HG03280 (cell line): ENCODE data around the gene TUBB.

Experiments used
- ATAC-seq: cut with Tn5 transposase; IDR thresholded peaks from one replicate; pipeline ENCODE4 v1.9.1; 2021; ENCODE audit warnings: mild to moderate bottlenecking, moderate library complexity; ENCODE audit not compliant: unreplicated experiment

TUBB gene

DNA sequence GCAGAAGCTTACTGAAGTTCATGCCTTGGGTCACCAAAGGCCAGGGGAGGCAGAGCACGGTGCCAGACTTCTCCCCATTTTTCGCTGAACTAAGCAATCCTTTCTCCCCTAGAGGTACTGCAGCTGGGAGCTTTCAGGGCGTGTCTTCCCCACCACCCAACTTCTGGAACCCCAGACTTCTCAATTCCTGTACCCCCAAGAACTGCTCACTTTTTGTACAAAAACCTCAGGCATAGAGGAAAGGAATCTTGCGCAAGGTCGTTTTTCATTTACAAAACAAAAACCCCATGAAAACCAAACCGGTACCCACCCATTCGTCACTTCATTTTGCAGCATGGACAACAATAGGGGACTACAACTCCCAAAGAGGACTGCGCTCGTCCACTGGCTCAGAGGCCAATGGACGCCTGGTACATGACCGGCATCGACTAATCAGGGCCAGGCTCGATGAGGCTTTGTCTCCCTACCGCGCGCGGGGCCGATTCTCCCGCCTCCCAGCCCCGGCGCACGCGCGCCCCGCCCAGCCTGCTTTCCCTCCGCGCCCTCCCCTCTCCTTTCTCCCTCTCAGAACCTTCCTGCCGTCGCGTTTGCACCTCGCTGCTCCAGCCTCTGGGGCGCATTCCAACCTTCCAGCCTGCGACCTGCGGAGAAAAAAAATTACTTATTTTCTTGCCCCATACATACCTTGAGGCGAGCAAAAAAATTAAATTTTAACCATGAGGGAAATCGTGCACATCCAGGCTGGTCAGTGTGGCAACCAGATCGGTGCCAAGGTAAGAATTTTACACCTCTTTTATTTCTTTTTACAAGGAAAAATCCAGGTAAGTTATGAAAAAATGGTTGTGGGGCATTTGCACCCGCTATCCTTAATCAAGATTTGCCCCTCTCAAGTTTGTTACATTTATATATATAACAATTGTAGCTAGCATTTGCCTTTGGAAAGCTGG is at the start of gene TUBB:
TUBB (plus strand) TSS at position 562 of the 947 bp plus-strand sequence; CDS start at position 717, 155 bp downstream.
- peak; percentile 40 for ATAC-seq

DNA sequence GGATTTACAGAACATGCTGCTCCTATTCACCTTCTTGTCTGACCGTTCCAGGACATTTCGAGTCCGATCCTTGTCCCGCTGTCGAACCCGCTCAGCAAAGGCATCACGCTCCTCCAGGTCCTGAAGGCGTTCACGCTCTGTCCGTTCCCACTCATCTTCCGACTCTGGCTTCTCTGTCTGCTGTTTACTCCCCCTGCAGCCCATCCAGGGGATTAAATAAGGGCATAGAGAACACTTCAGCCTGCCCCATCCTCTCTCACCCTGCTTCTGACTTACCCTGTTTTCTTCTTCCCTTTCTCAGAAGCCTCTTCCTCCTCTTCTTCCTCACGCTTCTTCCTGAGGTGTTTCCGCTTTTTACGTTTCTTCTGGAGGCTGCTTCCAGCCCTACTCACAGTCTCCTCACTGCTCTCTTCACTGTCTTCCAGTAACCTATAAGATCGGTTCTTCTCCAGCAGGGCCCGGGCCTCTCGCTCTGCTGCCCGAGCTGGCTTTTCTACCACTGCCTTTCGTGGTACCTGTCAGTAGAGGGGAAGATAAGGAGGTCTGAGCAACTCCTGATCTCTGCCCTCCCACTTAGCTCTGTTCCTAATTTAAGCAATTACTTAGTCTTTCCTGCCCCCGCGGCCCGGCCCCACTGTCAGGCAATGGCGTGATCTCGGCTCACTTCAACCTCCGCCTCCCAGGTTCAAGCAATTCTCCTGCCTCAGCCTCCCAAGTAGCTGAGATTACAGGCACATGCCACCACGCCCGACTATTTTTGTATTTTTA is 49.2 kb upstream of the TUBB start:
- no peak for ATAC-seq

DNA sequence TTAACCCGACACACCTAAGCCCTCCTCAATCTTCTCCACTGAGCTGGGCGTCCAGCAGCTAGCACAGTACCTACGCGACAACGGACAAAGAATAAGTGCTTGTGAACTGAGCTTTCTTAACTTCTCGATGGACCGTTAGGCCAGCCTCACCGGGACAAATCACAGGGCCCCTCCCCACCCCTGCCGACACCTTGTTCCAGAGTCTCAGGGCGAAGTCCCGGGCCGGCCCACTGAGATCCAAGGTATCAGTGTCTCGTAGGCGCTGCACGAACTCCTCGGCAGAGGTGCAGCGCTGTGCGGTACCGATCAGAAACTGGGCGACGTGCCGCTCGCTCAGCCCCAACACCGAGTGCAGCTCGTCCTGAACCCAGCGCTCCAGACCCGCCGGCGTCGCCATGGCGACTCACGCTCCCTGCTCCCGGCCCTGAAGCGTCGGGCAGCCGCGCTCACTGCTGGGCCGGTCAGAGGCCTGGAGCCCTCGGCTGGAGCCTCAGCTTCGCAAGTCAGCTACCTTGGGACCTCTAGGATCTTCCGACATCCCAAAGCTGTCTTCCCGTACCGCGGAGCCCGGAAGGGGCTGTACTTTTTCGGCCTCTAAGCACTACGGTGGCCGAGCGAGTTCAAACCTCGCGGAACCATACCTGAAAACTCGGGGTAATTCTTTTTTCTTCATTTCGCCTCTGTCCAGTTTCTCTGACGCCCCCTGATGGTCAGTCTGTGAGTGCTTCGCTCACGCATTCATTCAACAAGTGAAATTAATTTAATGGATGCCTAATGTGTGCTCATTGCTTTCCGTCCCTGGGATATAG is 47.5 kb upstream of the TUBB start, which contains the start of gene DHX16:
DHX16 (minus strand) TSS at position 562 of the 809 bp plus-strand sequence; CDS start at position 397, 165 bp downstream.
- peak; percentile 76 for ATAC-seq

DNA sequence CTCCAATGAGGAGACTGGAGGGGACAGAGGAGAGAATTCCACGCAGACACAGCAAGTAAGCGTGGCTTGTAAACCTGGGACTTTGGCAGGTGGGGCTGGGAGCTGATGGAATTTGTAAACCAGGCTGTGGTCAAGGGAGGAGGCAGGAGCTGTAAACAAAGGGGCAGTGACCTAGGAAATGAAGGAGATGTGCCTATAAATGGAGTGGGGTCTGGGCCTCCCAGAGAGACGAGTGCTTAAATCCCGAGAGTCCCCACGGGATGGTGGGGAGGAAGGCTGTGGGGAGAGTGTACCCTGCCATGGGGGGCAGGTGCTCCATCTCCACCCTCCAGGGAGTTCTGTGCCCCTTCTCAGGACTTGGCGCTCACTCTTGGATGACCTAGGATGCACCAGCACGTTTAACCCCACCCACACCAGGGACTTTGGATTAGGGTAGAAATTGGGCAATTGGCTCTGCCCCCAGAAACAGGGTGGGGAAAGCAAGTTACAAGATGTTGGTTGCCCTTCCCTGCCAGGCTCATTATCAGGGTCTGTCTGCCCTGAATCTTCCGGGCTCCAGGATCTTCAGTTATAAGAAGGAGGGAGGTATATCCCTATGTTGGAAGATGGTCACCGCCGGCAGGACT is 43.4 kb upstream of the TUBB start:
- no peak for ATAC-seq

DNA sequence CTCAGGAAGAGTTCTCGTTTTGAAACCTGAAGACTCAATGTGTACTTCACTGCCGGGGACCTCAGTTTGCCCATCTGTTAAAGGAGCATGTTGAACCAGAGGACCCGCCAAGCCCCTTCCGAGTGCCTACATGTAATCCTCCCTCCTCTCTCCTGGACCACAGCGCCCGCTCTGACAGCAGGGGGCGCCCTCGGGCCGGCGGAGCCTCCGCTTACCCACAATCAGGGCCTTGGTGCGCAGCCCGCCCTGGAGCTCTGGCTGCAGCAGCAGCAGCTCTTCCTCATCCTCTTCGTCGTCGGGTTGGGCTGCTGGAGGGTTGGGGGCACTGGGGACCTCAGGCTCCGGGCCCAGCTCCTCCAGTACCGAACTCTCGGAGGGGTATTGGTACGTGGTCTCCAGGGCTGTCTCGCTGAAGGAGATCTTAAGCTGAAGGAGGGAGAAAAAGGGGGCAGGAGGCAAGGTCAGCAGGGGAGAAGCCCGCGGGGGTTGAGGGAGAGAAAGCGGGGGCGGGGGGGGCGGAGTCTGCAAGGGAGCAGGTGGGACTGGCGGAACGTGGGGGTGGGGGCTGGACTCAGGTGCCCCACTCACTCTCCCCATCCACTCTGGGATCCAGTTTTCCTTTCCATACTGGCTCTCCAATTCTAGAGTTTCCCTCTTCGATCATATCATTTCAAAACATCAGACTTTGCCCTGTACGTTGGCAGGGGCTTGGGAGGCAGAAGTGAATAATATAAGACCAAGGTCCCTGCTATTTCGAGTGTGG is 41.0 kb upstream of the TUBB start:
- ATAC-seq, result peak; percentile 51

DNA sequence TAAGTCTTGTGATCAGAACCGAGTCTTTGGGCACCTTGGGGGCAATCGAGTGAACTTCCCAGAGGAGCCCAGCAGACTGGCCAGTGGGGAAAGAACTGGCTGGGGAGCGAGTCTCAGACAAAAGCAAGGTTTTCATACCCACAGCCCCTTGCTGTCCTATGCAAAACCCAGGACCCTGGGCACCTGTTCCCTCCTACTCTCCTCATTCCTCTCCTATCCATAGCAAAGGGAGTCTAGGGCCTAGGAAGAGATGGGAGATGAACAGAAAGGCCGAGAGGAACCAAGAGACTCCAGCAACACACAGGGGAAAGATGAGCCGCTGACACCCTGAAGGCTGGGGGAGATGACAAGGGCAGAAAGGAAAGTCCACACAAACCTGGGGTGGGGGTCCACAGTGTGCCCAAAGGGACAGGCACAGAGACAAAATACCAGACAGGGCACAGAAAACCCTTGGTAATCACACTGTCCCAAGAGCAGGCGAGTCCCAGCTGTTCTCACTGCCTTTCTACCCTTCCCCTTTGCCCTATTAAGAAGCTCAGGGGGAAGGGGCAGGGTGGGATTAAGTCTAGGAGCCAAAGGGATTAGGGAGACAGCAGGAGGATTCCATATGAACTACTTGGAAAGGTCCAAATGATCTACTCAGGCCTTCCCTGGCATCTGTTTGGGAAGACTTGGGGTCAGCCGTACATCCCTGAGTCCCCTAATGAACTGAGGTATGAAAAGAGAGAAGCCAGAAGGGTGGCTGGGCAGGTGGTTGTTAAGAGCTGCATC is 40.2 kb upstream of the TUBB start:
- ATAC-seq, result no peak

DNA sequence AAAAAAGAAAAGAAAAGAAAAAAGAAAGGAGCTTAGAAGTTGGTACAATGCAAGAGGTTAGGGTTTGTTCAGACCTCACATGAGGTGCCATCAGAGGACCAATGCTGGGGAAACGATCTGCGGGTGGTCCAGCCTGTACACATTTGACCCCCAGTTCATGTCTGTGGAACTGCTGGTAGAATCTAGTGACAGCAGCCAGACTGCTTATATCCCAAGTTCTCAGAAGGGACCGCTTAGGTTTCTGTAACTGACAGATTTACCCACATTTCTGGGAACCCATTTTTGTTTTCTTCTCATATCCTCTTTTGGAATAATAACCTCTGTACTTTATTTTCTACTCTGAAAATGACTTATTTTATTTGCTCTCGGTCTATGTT is 38.4 kb upstream of the TUBB start:
- no peak for ATAC-seq

DNA sequence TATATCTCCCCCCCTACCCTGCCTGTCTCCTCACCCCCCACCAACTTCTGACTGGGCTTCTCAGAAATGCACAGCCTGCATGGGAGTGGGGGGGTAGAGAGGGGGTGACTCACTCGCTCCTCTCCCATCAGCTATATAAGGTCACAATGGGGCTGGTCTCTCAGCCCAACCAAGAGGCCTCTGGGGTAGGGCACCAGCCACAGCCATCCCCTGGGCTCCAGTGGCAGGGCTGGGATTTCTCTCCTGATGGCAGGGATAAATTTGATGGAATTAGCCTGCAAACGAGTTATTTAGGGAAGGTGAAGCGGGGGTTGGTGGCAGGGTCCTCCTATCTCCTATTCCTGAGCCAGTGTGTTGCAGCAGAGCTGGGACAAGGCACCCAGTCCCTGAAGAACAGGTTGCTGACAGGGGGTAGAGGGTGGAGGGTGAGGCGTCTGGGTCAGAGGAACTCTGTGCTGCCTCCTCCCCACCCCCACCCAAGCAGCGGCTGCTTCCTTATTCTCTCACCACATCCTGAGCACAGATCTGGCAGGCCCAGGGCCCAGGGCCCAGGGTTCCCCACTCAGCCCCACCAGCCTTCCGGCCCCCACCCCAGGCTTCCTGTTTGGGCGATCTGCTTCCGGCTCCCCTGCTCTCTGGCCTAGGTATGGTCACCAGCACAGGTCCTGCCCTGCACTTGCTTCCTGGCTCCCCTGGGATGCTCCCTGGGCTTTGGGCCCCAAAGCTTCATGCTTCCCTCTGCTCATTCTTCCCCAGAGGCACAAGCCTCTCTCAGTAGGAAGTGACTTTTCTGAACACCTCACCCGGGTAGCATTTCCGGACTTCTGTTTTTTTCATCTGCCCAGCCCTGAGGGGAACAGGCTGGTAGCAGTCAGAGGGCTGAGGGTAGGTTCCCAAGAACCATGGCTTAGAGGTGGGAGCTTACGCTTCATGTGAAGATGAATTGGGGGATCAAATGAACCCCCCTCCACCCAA is 37.7 kb upstream of the TUBB start:
- peak; percentile 51 for ATAC-seq

DNA sequence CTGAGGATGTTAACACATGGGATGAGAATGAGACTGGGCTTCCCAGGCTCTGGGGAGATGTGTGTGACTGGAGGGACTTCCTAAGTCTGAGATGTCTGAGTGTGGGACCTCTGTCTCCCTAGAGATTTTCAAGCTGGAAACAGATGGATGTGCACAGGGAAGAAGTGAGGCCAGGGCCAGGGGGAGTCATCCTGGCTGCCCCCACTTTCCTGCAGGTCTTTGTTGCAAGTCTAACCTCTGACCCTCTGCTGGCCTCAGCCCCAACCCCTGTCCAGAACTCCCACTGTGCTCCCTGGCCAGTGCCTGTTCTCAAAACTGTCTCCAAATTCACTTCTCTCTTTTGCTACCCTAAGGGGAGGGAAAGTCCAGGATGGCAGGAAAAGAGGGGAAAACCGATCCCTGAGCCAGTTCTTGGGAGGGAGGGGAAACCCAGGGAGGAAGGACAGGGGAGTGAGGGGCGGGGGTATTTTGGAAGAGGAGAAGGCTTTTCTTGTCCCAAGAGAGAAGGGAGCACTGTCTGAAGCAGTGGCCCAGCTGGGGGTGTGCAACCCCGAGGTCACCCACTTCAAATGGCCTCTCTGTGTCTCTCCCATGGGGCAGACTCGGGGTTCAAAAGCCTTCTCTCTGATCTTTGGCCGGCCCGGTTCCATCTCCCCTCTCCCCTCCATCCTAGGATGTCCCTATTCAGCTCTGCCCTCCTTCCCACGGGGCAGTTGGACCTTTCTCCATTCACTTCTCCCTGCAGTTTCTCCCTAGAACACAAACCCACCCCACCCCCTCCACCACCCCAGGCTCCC is 36.8 kb upstream of the TUBB start:
- ATAC-seq, result no peak

DNA sequence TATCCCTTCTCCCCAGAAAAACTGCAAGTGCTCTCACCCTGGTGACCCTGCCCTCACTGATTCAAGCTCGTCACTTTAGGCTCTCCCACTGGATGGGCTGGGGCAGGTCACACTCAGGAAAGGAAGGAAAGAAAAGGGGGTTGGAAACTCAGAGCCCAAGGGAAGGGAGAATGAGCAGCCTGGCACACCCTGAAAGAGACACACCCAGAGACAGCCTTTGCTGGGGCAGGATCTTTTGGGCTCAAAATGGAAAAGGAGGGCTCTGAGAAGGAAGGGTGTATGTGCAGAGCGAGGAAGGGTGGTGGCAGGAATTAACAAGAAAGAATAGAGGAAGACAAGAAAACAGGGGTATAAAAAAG is 36.2 kb upstream of the TUBB start:
- ATAC-seq, result no peak

DNA sequence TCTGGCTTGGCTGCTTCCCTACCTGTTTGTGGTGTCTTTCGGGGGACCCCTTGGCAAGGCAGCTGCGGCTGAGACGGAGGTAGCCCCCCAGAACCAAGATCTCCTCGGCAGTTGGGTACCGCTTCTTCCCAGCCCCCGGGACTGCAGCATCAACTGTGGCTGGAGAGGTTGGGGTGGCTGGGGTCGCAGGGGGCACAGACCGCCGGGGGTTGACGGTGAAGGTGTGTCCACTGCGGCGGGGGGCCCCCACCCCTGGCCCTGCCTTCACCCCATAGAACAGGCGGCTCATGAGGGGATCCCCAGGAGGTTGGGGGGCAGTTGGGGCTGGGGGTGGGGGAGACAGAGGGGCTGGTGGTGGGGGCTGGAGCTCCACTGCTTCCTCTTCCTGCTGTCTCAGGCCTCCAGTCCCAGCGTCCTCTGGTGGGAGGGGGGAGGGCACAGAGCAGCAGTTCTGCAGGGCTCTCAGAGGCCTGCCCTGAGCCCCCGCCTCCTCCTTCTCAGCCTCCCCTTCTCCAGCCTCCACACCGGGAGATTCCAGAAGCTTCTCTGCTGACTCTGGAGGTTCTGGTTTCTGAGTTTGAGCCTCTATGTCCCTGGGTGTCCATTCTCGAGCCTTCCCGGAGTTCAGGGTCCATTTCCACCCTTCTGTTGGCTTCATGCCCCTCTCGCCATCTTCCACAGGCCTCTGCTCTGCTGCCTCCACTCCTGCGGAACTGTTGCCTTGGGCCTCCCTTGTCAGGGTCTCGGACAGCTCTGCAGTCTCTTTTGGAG is 35.6 kb upstream of the TUBB start:
- no peak for ATAC-seq

DNA sequence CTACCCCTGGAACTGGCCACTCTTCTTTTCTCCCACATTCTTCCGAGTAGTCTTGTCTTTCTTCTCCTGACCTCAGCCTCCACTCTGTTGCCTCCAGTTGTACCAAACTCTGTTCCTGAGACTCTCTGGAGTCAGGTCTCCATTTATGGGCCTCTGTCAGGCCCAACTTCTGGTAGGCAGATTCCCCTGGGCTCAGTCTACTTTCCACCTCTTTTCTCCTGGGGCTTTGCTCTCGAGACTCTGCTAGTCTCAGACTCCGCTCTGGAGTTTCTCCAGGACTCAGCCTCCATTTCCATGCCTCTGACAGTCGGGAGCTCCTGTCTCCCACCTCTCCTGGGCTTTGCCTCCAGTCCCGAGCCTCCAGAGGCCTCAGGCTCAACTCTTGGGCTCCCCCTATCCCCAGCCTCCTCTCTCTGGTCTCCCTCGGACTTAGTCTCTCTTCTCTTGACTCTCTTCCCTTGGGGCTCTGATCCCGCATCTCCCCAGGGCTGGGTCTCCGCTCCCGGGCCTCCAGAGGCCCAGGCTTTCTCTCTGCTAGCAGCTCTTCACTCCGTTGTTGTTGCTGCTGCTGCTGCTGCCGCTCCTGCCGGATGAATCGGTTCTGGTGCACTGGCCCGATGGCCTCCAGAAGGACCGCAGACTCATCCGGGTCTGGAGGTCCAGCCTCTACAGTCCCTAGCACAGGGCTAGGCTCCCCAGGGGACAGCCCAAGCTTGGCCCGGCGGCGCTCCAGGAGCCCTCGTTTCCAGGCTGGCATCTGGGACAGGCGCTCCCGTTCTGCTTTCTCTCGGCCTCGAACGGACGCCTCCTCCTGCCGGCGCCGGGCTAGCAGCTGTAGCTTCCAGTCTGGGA is 34.8 kb upstream of the TUBB start:
- no peak for ATAC-seq

DNA sequence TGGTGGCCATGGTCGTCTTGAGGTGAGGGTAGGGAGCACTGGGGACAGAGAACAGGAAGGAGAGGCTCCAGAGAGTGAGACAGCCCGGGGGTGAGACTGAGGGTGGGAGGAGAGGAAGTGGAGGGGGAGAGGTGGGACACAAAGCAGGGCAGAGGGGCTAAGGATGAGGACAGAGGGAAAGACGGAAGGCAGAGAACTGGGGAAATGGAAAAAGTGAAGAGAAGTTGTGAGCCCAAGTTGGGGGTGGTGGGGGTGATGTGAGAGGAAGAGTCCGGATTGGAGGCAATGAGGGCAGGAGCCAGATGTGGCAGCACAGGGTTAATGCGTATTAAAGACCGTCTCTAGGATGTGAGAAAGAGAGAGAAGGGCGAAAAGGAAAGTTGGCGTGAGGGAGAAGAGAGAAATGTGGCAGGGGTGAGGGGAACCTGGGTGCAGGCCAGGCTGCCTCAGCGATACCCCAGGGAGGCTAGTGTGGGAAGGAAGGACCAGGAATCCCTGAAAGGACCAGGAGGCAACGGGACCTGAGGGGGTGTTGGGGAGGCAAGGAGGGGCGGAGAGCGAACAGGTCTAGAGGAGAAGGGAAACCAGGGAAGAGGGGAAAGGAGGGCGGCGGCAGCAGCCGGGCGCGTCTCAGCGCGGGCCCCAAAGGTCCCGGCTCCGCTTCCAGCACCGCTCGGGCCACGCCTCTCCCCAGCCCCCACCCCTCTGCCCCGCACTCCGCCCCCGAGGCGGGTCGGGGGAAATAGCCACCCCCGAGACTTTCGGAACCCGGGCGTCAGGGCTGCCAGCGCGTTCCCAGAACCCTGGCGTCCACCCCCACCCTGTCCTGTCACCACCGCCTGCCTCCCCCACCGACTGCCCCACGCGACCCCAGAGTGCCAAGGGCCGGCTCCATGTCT is 33.9 kb upstream of the TUBB start, which contains the start of gene PPP1R18:
PPP1R18 (minus strand) TSS at position 637 of the 899 bp plus-strand sequence; CDS start at position 10, 627 bp downstream.
- peak; percentile 25 for ATAC-seq

DNA sequence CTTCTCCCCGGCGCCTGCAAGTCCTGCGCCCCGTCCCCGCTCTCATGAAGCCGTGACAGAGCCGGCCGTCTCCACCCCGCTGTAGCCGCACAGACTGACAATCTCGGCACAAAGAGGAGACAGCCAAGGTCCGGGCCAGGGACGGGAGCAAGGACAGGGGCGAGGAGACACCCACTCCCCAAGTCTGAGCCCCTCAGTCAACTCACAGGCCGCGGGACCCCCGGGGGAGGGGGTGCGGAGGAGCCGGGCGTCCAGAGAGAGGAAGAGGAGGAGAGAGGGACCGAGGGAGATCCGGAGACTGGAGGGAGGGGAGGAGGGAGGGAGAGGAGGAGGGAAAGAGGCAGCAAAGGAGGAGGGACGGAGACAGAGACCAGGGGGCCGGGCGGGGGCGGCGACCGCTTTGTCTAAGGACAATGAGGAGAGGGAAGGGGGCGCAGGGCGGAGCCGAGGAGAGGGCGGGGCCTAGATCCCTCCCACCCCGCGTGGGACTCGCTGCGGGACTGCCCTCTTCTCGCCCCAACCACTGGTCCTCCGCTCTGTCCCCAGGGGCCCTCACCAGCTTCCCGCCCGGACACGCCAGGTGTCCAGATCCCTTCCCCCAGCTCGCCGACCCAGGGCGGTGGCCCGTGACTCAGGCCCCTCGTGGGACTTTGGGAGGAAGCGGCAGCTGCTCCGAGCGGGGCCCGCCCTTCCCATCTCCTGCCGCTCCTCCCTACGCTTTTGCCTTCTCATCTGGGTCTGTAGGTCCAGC is 33.1 kb upstream of the TUBB start:
- peak; percentile 39 for ATAC-seq
